ENCODE data around the gene RPA1. TPM values are rescaled to one million over a fixed set of nuclear protein-coding genes. Genes with fewer than 3 reads are reported as not detected.

The RPA1 gene
- total and polyA plus RNA-seq, 2 of the 4 experiments (the other 2 are of a cell fraction), result 38.4 to 48.2 TPM

- Histone ChIP-seq H3K18ac (ENCODE audit: low read depth, low read length) (no peak overlapping the region), H3K79me1 (ENCODE audit: low read depth in 1 of 2, low read length in 2 of 2) (peaks cover 0 to 13% of the 10 kb centered on the region in 2 experiments; a peak in 1 of 4 replicates), H3K36me3 (ENCODE audit: control insufficient read depth, insufficient read depth, low read length) (peaks cover 17% of the 10 kb centered on the region), H3K9ac (ENCODE audit: low read depth, low read length) (no peak overlapping the region), H2AK5ac (ENCODE audit: low read depth, low read length) (no peak overlapping the region), H3K56ac (ENCODE audit: extremely low read depth, insufficient read depth, low read length) (no peak overlapping the region), H3K4me1 (ENCODE audit: control insufficient read depth, insufficient read depth, low read length) (no peaks in the 10 kb centered on the region), H3K9me3 (ENCODE audit: control insufficient read depth, insufficient read depth, low read length) (no peaks in the 10 kb centered on the region), H4K20me1 (ENCODE audit: insufficient read depth, low read length) (no peaks in the 10 kb centered on the region), H3K4ac (ENCODE audit: low read depth, low read length) (no peak overlapping the region), H4K91ac (ENCODE audit: insufficient read depth, low read depth, low read length) (no peak overlapping the region), H3K4me2 (ENCODE audit: low read depth, low read length) (no peak overlapping the region), H3K23ac (ENCODE audit: low read depth, low read length) (no peak overlapping the region), H2BK15ac (ENCODE audit: low read depth, low read length) (no peak overlapping the region), H3K9me1 (ENCODE audit: insufficient read depth, low read length) (no peaks in the 10 kb centered on the region), H3K14ac (replicated peaks; ENCODE audit: low read depth, low read length) (no peak overlapping the region), H4K8ac (ENCODE audit: low read depth in 2 of 2, low read length in 2 of 2) (no peak overlapping the region), H2BK20ac (ENCODE audit: low read depth, low read length) (no peak overlapping the region), H2AK9ac (replicated peaks; ENCODE audit: low read depth, low read length, poor library complexity) (no peak overlapping the region), H3K27me3 (ENCODE audit: control insufficient read depth, insufficient read depth, low read length) (no peaks in the 10 kb centered on the region), H2BK120ac (ENCODE audit: low read depth, low read length) (no peak overlapping the region), H3K4me3 (ENCODE audit: insufficient read depth, low read depth, low read length) (no peak overlapping the region), H2AFZ (replicated peaks; ENCODE audit: low read length, poor library complexity) (no peak overlapping the region), H4K5ac (ENCODE audit: low read depth, low read length) (no peak overlapping the region), H3K27ac (ENCODE audit: insufficient read depth, low read length) (no peak overlapping the region), H2BK5ac (ENCODE audit: low read depth, low read length, poor library complexity, severe bottlenecking) (no peak overlapping the region)
- DNase-seq (no peak), ATAC-seq (ENCODE audit: low read depth) (no peak)
- POLR2A ChIA-PET (ENCODE audit: unreplicated experiment), result no interaction called here
- intact Hi-C loops (cut with micrococcal nuclease), result no loop called here
- WGBS, 2 experiments (ENCODE audit: extremely low coverage in 2 of 2, insufficient read length in 1 of 2), result 100% methylated on average over 1 of the region's 6 CpGs; no CpG with 5 or more reads in 1 of the 2 experiments
- TF ChIP-seq RFX5 (IDR thresholded peaks at IDR 0.05; ENCODE audit: low read depth, low read length) (no peak), CHD1 (IDR thresholded peaks at IDR 0.05; ENCODE audit: low read depth, low read length) (no peak), BHLHE40 (IDR thresholded peaks at IDR 0.05; ENCODE audit: low read depth, low read length) (no peak), NFE2L2 (IDR thresholded peaks at IDR 0.05; ENCODE audit: low read depth, low read length) (no peak), USF2 (IDR thresholded peaks at IDR 0.05; ENCODE audit: low read depth, low read length) (no peak), CTCF (conservative IDR thresholded peaks at IDR 0.05; ENCODE audit: low read depth, low read length) (no peak), MAZ (IDR thresholded peaks at IDR 0.05; ENCODE audit: borderline replicate concordance, low read depth, low read length) (no peak), FOS (IDR thresholded peaks at IDR 0.05; ENCODE audit: low read depth, low read length) (no peak), RCOR1 (IDR thresholded peaks at IDR 0.05; ENCODE audit: insufficient replicate concordance, low read length) (no peak)
- no TSS peak for BruUV-seq (replicated peaks)
- CTCF ChIA-PET, result no interaction called here
- in situ Hi-C loops (cut with MboI; ENCODE audit: low sequenced_read_pairs), result no loop called here
- dilution Hi-C loops (cut with HindIII; ENCODE audit: low sequenced_read_pairs, unreplicated experiment), result no loop called here
Observed at GRCh38 chr17:1852327-1852726, 22.5 kb downstream of the RPA1 start.

Data from IMR-90 (cell line).